ENCODE results near the gene KDM4C.

Gene KDM4C

GRCh38 chr9:7094576-7094975 lies 336.8 kb downstream of the KDM4C start:
- DNase-seq (ENCODE audit: low read depth, low spot score): no peak

GRCh38 chr9:7095058-7095457 lies 337.3 kb downstream of the KDM4C start:
- no peak for DNase-seq (ENCODE audit: low read depth, low spot score)

- DNase-seq (ENCODE audit: low read depth, low spot score): no peak
Observed at GRCh38 chr9:7097040-7097715, 339.4 kb downstream of the KDM4C start.

DNA sequence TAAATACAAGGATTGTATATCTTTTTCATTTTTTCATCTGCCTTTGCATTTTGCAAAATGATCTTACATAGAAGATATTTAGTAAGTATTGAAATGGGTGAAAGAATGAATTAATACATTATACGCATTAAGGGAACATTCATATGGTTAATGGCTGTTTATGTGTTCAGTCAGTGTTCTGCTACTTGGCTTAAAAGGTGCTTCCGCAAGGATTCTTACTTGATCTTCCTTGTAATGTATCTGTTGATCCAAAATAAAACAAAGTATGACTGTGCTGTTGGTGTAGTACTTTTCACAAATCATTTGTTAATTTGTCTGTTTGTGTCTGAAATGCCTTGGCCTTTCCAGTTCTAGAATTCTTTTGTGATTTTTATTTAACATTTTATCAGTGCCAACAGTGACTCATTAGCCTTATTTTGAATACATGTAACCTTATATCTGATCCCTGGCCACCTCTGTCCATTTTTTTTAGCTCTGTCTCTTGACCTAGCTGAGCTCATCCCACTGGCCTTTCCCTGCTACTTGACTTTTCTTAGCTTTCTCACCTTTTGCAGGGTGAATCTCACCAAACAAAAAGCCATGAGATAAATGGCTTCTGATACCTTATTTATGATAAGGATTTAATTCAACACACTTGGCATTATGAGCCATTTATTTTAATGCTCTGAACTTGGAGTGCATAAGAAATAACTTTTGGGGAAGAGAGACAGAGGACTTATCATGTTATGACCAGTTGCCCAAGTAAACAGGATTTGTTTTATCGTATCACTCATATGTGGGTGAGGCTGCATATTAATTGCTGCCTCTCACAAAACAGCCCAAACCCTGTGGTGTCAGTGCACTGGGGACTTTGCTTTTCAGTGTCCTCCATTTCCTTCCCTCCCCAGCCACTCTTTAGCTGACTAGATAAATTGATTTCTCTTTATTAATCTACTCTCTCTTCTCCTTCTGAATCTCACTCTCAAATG lies 340.3 kb downstream of the KDM4C start:
- DNase-seq (ENCODE audit: low read depth, low spot score): no peak

- DNase-seq (ENCODE audit: low read depth, low spot score): no peak
Observed at GRCh38 chr9:7103367-7103766, 345.6 kb downstream of the KDM4C start.

DNA sequence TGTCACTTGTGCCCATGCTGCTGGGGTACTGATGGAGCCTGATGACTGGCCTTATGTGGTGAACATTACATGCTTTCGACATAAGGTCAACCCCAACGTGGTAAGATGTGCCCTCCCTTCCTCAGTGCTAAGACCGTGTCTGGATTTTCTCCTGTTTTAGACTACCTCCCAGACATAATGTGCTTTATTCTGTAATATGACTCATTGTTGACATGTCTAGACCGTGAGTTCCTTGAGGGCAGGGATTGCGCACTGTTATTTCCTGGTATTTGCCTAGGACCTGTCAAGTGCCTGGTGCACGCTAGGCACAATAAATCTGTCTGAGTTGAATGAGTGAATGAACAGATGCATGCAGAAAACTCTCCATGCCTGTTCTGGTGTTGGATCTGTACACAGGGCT lies 346.0 kb downstream of the KDM4C start:
- no peak for DNase-seq (ENCODE audit: low read depth, low spot score)

- DNase-seq (ENCODE audit: low read depth, low spot score): no peak
Observed at GRCh38 chr9:7104625-7105024, 346.9 kb downstream of the KDM4C start.

DNA sequence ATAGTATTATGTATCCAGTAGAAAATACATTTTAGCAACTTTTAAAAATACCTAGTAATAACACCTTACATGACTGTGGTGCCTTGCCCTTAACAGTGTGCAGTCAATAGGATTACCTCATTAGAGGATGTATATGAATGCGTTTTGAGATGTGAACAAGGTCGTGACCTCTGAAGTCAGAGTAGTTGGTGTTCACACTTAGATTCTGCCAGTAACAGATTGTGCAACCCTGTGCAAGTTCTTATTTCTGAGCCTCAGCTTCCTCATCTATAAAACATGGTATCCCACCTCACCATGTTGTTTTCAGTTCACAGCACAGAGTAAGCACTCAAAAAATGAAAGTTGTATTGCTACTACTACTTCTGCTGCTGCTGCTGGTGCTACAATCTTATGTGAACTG lies 347.3 kb downstream of the KDM4C start:
- no peak for DNase-seq (ENCODE audit: low read depth, low spot score)

DNA sequence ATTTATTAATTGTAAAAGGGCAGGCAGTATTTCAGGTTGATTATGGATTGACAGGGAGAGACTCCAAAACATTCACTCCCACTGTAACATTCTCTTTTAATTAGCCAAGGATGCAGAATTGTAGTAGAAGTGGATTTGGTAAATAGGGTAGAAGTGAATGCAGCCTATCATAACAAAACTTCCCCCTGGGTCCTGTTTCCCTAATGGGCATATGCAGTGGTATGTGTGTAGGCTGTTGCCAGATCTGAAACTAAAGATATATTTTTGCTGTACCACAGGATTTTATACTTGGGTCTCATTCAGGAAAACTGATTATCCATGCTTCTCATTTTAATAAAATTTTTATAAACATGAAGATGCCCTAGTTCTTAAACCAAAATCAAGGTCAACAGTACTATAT lies 351.2 kb downstream of the KDM4C start:
- DNase-seq (ENCODE audit: low read depth, low spot score): no peak

DNA sequence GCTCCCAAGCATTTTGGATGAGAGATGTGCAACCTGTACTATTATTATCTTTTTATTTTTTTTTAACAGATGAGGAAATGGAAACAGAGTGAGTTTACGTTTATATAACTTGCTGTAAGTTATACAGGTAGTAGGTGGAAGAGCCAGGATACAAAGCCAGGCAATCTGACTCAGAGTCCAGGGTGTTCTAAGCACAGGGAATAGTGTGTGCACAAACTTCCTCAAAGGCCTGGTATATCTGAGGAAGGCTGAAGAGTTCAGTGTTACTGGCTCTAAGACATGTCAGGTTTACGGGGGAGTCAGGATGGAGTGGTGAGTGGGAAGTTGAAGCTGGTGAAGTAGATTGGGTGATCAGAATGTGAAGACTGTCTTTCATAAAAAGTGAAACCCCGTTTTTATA lies 353.6 kb downstream of the KDM4C start:
- no peak for DNase-seq (ENCODE audit: low read depth, low spot score)

GRCh38 chr9:7115606-7116005 lies 357.8 kb downstream of the KDM4C start:
- no peak for DNase-seq (ENCODE audit: low read depth, low spot score)

DNA sequence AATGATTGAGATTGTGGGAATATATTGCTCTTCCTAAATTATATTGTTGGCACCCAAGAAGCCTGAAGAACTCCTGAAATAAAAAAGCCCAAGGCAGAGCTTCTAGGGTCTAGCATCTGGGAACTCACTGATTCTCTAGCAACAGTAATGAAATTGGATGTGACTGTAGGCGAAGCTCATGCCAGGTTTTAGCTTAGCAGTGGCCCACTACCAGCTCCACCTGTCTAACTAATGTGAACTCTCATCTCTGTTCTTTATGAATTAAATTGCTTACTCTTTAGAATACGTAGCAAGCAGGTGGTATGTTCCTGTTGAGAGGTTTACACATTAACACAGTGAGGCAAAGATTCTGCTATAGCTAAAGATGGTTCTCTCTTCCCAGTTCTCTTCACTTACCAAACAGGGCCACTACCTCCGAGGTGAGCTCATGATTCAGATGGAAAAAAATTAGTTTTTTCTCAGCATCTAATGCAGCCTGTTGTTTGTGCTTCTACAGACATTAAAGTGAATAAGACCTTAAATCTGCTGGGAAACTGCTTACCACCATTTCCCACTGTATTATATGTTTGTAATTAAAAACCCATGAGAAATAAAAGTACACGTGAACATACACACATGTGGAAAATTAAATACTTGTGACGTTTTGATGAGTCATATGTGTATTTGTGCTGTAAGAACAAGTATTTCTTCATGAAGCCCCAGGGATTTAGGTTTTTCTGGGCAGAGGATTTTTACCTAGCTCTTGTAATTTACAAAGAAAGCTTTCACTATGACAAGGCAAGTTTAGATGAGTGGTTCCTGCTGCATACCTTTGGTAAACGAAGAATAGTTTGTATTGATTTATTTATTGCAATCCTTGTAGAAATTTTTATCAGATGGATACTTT lies 360.1 kb downstream of the KDM4C start:
- peak; percentile 3 for DNase-seq (ENCODE audit: low read depth, low spot score)

DNA sequence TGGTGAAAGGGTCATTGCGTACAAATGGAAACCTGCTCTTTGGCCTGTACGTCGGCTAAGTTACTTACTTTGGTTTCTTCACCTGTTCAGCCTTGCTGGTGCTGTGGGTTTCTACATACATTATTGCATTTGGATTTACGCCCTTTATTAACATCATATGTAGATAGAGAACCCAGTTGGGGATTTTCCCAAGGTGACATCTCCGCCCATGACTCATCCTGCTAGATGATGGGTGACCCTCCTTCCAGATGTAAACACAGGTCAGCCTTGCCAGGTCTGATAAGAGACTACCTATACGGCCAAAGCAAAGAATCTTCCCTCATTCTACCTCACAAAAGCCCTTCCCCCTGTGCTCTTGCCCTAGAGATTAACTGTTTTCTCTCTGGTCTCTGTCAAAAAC lies 360.9 kb downstream of the KDM4C start:
- no peak for DNase-seq (ENCODE audit: low read depth, low spot score)

DNA sequence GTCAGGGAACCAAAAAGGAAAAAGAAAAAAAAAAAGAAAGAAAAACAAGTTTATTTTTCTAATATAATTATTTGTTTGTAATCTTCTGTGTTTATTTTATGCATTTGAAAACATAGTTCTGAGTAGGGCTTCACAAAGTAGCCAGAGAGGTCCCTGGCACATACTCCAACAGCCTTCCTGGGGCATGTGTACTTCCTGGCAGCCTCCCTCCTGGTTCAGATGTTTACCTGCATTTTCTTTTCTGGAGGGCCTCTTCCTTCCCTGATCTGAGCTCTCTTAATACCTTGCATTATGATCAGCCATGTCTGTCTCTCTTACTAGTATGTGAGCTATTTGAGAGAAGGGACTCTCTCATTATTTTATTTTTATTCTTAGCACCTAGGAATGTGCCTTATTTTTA lies 361.8 kb downstream of the KDM4C start:
- DNase-seq (ENCODE audit: low read depth, low spot score): no peak

DNA sequence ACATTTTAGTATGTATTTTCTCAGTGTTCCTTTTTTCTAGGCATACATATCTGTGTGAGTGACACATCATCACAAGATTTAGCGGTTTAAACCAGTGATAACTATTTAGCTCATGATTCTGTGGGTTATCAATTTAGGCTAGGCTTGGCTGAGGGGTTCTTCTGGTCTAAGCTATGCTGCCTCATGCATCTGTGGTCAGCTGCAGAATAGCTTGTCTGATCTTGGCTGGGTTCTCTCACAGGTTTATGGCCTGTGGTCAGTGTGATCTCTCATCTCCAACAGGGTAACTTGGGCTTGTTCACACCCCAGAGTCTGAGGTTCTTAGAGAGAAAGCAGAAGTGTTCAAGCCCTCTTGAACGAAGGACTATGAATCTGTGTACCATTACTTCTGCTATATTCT lies 363.3 kb downstream of the KDM4C start:
- no peak for DNase-seq (ENCODE audit: low read depth, low spot score)

- no peak for DNase-seq (ENCODE audit: low read depth, low spot score)
Observed at GRCh38 chr9:7121664-7122063, 363.9 kb downstream of the KDM4C start.

GRCh38 chr9:7123743-7124142 lies 366.0 kb downstream of the KDM4C start:
- no peak for DNase-seq (ENCODE audit: low read depth, low spot score)

DNA sequence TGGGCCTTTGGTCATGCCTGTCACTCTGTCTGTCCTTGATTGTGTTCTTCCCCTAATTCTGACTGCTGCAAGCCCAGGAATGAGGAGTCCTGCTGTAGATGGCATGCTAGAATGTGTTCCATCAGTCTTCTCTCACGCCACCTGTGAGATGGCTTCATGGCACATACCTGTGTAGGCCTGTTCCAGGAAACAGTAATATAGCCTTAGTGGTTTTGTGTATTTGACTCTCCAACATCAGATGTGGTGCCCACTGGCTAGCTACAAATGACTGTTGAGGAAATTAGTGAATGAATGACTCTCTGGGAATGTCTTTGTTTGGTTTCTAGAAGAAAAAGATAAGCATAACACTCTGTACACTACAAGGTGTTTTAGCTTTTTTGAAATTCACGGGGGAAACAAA lies 367.5 kb downstream of the KDM4C start:
- no peak for DNase-seq (ENCODE audit: low read depth, low spot score)

DNA sequence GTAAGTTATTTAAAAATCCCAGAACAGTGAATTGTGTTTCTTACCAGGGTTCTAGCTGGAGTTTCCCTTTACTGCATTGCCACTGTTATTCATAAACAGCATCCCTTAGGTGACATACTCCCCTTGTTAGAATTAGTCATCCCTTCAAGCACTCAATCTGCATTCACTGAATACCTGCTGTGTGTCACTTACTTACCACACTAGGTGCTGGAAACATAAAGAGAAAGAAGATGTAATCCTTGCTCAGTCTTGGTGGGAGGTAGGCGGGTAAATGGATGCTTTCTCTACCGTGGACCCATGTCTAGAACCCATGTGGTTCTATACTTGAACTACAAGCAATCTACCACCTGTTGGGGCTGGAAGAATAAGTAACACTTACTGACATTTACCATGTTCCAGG lies 371.6 kb downstream of the KDM4C start:
- no peak for DNase-seq (ENCODE audit: low read depth, low spot score)

DNA sequence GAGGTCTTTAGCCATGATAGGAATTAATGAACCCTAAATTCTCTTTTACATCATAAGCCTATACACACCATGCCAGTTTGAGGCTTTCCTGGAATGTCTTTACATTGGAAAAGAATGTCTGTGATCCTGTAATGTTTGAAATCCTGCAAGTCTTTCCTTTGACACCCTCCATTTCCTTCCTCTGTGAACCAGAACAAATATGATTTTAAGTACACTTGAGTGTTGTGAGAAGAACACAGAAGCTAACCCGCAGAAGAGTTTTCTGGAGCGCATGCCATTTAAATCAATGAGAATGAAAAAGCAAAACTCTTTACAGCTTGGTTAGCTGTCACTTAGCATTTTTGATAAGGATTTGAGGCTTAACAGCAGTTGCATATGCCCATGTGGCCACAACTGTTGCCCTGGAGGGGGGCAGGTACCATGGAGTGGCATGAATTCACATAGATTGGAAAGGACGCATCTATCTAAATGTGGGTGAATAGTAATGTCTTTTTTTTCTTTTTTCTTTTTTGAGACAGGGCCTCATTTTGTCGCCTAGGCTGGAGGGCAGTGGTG lies 372.6 kb downstream of the KDM4C start:
- DNase-seq (ENCODE audit: low read depth, low spot score): no peak

GRCh38 chr9:7132605-7133004 lies 374.8 kb downstream of the KDM4C start:
- DNase-seq (ENCODE audit: low read depth, low spot score): no peak

DNA sequence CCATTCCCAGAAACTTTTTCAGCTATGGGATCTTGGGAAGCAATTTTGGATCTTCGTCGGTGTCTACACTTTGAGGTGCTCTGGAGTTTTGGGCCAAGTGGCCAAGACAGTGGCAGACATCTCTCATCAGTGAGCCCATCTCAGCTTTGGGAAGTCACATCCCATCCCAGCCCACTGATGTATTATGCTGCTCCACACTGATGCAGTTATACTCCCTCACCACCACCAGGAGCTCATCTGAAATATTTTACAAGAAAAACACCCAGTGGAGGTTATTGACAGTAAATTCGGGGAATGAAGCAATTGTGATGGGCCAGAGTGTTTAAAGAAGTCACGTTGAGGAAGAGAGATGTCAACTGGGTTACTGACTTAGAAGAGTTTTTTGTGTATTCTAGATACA lies 378.0 kb downstream of the KDM4C start:
- DNase-seq (ENCODE audit: low read depth, low spot score): no peak
